HG03342 (cell line): ENCODE results near the gene HHIPL2.

Source experiments
- ATAC-seq: cut with Tn5 transposase; IDR thresholded peaks from one replicate; pipeline ENCODE4 v1.9.1; 2021; ENCODE audit warnings: mild to moderate bottlenecking, moderate library complexity; ENCODE audit not compliant: unreplicated experiment

The HHIPL2 gene

DNA sequence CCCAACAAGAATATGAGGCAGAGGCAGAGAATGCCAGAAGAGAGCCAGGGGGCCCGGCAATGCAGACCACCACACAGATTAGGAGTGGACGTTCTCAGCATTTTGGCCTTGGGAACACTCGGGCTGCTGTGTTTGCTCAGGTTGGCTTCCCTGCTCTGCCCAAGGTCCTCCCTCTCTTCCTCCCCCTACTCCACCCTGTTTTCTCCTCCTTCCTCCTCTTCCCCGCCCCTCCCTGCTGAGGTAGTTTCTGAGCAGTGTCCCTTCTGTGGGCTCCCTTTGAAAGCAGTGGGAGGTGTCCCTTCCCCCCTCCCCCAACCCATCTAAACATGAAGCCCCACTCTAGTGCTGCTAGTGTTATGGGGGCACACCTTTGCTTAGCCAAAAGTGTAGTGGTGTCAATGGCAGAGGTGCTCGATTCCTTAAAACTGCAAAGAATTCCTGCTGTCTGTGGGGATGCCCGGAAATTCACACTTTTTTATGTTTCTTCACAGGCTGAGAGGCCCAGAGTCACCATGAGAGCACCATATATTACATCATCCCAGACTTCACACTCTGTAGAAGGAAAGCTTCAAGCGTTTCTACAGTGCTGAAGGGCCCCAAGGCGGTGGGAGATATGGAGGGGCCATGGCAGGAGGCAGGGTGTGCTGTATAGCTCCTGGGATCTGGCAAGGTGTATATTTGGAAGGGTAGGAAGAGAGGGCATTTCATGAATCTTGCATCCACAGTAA lies at the start of gene HHIPL2:
HHIPL2 (minus strand) TSS at position 161 of the 728 bp plus-strand sequence; CDS start at position 101, 60 bp downstream.
- ATAC-seq = no peak

DNA sequence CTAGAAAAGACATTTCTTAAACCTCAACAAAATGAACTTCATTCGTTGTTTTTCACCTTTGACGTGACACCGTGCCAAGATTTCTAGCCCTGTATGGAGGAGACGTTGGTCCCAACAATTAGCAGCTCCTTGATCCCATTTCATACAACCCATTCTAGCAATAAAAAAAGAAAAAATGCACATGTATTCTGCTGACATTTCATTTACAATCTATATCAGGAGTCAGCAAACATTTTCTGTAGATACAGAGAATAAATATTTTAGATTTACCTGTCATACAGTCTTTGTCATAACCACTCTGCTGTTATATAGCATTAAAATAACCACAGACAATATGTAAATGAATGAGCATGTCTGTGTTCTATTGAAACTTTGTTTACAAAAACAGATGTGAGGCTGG lies 48.8 kb upstream of the HHIPL2 start:
- no peak for ATAC-seq

DNA sequence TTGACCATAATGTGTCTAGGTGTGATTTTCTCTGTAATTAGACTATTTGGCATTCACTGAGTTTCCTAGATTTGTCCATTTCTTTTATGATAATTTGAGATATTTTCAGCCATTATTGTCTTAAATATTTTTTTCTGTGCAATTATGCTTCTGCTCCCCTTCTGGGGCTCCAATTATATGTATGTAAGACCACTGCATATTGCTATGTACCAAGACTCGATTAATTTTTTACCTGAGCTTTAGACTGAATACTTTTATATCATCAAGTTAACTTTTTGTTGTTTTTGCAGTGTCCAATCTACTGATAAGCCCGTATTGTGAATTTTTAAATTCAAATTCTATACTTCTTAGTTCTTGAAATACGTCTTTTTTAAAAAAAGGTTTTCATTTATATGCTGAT lies 46.9 kb upstream of the HHIPL2 start:
- ATAC-seq = no peak

DNA sequence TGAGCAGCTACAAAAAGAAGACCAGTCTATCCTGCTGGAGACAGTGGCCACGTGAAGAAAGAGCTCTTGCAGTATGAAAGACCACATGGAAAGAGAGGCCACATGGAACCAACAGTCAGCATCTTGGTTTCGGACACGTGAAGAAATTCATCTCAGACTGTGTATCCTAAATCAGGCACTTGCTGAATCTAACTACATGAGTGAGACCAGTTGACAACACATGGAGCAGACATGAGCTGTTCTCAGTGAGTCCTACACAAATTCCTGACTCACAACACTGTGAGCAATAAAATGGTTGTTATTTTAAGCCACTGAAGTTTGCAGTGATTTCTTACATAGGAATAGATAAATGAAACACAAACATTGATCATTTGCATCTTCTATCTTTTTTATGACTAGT lies 44.3 kb upstream of the HHIPL2 start:
- ATAC-seq = no peak

DNA sequence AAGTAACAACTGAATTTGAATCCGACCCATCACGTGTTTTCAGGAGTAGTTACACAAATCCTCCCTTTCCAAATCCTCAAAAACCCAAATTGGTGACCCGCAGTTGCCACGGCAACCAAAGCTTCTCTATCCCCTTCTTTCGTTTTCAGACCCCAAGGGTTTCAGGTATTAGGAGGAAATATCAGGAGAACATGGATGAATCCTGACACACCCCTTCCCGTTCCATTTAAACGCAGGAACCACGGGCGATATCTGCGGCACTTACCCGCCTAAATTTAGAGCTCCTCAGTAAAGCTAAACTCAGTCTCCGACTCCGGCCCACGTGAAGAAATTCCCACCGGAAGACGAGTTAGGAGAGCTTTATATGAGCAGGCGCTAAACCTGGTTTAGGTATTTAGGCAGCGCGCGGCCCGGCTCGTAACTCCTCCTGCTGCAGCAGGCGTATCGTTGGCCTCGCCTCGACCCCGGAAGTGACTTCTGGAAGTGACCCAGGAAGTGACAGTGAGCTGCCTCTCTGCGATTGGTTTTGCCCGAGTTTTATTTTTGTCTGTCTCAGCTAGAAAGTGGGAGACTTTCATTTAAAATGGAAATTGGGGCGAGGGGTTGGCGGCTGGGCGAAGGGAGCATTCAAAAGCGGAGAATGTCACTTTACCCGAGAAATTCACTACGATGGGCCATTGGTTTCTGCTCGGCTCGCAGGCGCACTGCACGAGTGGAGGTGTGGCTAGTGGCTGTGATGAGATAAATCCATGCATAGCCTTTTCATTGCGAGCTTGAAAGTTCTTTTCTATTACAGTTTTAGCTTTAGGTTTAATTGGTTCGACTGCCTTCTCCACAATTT lies 41.8 kb upstream of the HHIPL2 start, which contains the start of gene TAF1A:
TAF1A (minus strand) TSS at position 472 of the 841 bp plus-strand sequence.
- peak; percentile 99 for ATAC-seq

DNA sequence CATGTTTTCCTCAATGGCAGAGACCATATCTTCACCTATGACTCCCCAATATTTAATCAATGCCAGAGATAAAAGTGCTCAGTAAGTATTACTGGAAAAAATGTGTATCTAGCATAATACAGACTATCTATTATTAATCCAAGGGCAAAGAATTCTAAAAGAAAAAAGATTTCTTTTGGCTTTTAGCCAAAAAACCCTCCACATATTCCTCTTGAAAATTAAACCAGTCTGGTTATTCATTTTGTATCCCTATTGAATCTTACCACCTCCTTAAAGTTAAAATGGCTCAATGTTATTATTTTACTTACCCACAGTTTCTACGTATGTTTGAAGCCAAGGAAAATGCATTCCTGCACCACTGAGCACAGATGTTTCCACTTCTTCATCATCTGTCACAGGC lies 40.2 kb upstream of the HHIPL2 start:
- no peak for ATAC-seq

DNA sequence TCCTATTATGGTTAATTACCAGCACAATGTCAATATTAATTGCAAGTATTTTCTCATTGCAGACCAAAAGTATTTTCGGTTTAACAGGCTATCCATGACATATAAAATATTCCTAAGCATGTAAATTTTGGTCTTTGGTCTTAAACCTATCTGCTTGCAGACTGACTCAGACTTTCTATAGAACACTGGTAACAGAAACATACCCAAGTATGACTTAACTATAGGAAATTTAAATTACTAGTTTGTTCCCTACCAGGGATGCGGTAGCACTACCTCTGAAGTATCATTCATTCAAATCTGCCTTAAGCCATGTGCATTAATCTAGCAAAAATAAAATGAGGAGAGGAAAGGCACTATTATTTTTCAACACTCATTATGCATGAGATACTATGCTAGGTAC lies 38.9 kb upstream of the HHIPL2 start:
- ATAC-seq = no peak

DNA sequence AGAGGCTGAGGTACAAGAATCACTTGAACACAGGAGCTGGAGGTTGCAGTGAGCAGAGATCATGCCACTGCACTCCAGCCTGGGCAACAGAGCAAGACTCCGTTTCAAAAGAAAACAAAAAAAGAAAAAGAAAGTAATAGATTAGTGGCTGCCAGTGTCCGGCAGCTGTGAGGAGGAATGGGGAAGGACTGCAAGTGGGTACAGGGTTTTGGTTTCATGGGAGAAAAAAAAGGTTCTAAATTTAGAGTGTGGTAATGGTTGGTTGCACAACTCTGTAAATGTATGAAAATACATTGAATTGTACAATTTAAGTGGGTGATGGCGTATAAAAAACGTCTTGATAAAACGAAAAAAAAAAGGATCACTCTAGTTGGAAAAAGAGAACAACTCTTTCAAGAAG lies 35.2 kb upstream of the HHIPL2 start:
- peak; percentile 86 for ATAC-seq

DNA sequence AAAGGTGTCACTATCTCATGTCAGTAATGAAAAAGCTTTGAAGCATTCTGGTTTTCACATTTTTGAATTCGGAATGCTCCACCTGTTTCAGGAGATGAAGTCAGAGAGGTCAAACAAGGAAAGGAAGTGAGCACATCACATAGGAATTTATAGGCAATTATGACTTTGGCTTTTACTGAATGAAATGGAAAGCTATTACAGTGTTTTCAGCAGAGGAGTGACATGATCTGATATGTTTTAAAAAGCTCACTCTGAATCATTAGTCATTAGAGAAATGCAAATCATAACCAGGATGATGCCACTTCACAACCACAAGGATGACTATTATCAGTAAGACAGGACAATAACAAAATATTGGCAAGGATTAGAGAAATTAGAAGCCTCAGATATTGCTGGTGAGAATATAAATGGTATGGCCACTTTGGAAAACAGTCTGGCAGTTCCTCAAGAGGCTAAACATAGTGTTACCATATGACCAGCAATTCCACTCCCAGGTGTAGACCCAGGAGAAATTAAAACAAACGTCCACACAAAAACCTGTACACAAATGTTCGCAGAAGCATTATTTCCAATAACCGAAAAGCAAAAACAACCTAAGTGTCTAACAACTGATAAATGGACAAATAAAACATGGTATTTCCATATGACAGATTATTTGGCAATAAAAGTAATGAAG lies 34.3 kb upstream of the HHIPL2 start:
- peak; percentile 62 for ATAC-seq

DNA sequence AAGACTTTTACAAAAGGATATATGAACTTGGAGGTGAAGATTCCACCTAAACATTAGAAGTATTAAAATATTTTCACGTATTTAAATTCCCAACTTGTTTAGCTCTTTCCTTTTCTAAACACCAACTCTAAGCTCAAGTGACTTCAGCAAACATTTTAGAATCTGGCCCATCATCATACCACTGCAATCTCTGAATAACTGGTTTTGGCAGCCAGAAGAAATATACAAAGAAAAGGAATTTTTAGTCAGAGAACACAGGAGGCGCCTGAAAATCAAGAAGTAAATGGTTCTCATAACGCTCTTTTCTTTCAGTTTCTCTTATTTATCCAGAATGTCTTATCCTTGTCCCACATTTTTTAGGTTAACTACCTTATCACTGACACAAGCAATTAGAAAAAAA lies 31.4 kb upstream of the HHIPL2 start:
- ATAC-seq = no peak

DNA sequence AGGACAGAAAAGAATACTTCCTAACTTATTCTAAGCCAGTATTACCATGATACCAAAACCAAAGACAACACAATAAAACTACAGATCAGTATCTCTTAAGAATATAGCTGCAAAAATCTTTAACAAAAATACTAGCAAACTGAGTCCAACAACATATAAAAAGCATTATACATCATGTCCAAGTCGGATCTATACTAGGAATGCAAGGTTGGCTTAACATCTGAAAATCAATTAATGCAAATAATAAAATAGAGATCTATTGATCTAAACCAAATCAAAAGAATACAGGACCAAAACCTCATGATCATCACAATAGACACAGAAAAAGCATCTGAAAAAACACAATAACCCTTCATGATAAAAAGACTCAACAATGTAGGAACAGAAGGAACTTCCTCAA lies 22.9 kb upstream of the HHIPL2 start:
- no peak for ATAC-seq

DNA sequence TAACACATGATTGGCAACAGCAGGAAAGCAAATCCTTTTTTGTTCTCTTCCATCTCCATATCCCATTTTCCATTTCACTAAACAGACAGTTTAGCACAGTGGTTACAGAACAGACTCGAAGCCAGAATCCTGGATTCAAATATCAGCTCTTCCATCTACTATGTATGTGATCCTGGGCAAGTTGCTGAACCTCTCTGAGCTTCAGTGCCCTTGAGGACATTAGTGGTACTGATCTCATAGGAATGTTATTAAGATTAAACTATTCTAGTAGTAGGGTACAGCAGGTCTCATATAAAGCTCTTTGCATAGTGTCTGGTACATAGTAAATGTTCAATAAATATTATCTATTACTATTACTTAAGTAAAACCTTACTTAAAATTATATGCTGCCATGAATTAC lies 13.8 kb upstream of the HHIPL2 start:
- ATAC-seq = peak; percentile 52

DNA sequence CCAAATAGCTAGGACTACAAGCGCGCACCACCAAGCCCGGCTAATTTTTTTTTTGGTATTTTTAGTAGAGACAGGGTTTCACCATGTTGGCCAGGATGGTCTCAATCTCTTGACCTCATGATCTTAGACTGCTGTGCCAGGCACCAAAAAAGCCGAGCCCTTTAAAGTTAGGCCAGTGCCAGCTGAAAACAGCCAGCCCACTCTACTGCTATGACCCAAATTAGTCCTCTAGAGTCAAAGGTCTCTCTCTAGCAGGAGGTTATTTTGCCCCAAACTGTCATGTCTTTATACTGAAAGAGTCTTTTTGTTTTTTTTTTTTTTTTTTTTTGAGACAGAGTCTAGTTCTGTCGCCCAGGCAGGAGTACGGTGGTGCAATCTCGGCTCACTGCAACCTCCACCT lies 9.7 kb upstream of the HHIPL2 start:
- ATAC-seq = no peak

DNA sequence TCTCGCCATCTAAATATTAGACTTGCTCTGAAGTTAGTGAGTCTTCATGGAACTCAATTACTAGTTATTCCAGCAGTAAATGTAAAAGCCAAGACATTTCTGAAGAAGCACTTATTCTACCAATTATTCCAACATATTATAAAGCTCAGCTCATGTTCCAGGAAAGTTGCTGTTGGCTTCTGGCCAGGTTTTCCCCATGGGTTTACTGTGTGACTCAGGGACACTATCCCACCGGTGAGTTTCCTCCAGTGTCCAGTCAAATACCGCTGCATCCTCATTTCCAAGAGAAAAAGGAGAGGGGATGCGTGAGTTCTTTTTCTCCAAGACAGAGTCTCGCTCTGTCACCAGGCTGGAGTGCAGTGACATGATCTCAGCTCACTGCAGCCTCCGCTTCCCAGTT lies 9.2 kb upstream of the HHIPL2 start:
- ATAC-seq = no peak

DNA sequence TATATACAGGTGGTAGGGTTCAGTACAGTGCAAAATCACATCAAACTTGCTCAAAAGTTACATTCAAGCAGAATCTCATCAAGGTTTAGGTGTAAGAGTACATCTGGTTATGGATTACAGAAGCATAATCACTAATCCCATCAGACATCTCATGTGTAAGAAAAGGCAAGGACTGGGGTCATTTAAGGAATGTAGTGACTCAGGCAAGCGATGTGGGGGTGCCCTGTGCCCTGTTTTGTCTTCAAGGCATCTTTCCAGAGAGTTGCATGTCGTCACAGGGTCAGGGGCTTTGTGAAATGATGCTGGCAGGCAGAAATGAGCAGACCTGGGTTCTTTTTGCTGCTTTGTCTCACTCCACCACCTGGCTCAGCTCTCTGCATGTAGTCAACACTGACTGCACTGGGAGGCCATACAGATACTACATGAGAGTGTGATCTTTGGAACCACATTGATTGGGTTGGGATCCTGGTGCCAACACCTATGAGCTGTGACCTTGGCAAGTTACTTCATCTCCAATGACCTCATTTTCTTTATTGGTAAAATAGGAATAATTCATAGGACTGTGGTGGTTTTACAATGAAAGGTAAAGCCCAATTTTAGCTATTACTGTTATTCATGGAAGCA lies 8.2 kb upstream of the HHIPL2 start:
- no peak for ATAC-seq

DNA sequence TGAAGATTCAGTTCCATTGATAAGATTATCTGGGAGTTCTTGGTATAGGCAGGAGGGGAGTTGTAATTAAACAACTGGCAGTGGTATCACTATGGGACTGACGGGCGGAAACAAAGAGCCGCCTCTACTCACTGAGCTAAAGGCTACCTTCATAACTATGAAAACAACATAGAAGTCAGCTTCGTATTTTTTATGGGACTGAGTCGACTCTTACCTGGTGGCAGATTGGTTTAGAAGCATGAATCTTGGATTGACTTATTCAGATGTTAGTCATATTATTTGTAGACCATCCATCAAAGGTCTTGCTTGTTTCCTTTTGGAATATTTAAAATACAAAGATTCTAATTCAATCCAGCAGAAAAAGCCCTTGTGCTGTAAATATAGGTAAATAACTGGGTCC lies 6.3 kb upstream of the HHIPL2 start:
- no peak for ATAC-seq

DNA sequence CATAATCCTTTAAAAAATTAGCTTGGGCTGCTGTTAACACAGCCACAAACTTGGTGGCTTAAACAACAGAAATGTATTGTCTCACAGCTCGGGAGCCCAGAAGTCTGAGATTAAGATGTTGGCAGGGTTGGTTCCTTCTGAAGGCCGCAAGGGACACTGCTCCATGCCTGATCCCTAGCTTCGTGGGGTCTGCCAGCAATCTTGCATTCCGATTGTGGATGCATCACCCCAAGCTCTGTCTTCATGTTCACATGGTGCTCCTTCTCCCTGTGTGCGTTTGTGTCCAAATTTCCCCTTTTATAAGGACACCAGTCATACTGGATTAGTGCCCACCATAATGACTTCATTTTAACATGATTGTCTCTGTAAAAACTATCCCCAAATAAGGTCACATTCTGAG lies 5.0 kb upstream of the HHIPL2 start:
- ATAC-seq = no peak

DNA sequence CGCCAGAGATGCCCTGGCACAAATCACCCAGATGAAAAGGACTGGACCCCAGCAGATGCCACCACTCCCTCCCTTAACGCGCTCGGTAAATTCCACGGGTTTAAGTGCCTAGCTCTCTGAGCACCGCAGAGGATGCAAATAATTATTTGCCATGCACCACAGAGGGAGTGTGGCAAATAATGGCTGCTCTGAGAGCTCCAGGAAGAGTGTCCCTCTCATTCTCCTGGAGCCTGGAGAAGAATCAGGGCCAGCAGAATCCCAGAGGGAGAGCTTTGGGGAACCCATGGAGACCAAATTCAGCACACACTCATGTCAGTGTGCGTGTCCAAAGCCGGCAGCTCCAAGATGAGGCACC lies 667 bp downstream of the HHIPL2 start:
- no peak for ATAC-seq

DNA sequence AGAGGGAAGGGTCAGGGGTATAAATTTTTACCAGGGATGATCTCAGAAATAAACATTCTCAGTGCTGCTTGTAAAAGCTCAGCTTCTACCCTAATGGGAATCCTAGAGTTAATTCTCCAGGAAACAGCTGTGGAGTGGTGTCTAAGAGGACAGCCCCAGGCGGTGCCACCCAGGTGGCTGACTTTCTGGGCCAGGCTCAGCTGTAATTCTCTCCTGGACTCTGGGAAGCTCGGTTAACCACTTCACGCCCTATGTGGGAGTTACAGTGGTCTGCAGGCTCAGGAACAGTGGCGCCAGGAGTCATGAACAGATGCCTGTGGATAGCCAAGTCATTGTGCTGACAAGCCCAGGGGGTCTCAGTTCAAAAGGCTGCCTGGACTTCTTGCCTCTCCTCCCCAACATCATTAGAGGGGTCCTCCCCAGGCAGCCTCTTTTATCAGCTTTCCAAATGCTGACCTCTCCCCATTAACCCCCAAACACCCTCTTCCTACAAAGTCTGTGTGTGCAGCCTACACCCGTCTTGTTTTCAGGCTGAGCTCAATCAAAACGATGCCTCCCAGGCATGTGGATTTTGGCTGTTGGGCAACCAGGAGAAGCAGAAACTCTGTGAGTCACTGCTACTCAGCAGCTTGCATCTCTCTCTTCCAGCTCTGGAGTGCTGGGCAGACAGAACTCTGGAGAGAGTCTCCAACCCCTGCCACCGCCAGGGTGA lies 1.2 kb downstream of the HHIPL2 start:
- no peak for ATAC-seq

DNA sequence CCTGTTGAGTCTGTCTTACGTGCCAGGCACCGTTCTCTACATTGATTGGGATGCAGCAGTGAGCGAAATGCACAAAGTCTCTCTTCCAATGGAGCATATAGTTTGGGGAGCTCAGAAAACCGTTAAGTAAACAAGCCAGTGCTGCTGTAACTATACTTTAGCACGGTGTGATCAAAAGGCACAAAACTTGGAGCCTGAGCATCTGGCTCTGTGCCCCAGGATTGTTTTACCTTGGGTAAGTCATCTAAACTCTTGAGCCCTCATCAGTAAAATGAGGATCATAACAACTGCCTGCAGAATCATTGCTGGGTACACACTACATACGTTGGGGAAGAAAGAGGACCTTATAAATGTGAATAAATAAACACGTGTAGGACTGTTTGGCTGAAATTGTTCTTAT lies 1.8 kb downstream of the HHIPL2 start:
- no peak for ATAC-seq

DNA sequence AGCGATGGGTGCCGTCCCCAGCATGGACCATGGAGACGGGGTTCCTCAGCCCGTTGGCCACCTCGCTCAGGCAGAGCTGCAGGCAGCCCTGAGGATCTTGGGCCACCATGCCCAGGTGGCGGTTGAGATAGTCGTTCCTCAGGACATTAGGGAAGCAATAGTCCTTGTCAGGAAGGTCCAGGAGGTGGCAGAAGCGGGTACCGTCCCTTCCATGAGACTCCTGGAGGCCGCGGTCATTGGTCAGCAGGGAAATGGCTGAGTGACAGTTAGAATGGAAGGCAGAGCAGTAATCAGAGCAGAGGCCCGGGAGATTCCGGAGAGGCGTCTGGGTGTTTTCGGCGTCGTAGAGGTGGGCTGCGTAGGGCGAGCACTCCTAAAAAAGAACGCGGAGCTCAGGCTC lies 4.1 kb downstream of the HHIPL2 start:
- no peak for ATAC-seq
